GM21526 (cell line): ENCODE measurements around the gene XIRP2.

ENCODE experiments used
- ATAC-seq: cut with Tn5 transposase; IDR thresholded peaks from one replicate; pipeline ENCODE4 v1.9.1; 2021; ENCODE audit warnings: moderate library complexity; ENCODE audit not compliant: unreplicated experiment, low FRiP score

XIRP2 gene

DNA sequence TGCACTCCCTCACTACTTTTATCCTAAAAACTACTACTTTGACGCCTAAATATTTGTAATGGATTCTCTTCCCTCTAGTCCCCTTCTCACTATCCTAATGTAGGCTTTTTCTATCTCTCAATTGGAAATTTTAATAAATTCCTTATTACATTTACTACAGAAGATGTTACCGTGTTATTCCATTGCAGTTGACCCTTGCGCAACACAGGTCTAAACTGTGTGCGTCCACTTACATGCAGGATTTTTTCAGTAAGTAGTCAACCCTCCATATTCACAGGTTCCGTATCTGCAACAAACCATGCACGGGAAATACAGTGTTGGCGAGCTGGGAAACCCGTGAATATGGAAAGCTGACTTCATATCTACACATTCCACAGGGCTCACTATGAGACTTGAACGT lies 239.8 kb downstream of the XIRP2 start:
- no peak for ATAC-seq

DNA sequence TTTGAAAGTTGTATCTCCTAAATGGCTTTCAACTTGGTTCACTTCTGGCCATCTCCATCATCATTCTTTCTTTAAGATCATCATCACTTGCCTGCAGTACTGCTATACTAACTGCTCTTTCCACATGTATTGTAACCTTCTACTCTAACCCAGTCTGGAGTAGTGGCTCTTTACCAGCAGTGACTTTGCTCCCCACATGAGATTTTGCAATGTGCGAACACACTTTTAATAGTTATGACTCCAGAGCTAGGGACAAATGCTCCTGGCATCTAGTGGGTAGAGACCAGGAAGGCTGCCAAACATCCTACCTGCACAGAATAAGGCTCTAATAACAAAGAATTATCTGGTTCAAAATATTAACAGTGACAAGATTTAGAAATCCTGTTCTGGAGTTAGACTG lies 243.8 kb downstream of the XIRP2 start:
- ATAC-seq: no peak

DNA sequence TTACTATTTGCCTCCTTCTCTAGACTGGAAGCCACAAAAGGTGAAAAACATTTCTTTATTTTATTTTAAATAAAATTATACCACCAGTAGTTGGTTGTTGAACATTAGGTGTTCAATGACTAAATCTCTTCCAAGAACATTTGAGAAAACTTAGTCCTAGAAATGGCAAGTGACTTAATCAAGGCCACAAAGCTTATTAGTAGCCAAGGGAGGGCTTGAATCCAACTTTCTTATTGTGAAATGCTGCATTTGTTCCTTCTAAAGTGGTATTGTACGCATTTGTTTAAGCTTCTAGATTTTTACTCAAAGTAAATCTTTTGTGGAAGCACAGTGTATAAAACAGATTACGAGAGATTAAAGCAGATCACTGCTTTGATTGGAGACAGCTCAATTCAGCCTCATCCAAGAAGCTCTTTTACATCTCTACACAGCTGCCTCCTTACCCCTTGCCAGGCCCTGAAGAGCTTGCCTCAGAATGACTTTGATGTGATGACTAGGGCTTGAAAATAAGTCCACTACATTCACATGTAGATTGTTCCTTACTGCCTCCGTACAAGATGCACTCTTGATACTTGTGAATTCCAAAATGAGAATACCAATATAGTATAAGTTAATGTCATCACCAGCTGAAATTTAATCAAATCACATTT lies 244.8 kb downstream of the XIRP2 start:
- ATAC-seq: no peak

DNA sequence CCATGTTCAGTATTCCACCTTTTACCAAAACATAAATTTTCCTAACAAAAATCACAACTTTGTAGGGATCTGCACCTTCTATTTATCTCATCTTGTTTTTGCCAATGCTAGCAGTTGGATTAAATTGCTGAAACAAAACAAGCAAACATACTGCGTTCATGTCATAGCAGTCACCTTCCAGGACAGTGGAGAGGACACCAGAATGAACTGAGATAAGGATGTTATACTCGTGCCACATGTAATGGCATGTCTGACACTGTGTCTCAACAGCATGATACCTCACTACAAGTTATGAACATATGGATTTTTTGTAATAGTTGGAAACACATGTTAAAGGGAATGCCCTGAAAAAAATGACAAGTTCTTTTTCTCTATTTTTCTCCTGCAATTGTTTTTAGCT lies 245.3 kb downstream of the XIRP2 start:
- ATAC-seq: no peak

DNA sequence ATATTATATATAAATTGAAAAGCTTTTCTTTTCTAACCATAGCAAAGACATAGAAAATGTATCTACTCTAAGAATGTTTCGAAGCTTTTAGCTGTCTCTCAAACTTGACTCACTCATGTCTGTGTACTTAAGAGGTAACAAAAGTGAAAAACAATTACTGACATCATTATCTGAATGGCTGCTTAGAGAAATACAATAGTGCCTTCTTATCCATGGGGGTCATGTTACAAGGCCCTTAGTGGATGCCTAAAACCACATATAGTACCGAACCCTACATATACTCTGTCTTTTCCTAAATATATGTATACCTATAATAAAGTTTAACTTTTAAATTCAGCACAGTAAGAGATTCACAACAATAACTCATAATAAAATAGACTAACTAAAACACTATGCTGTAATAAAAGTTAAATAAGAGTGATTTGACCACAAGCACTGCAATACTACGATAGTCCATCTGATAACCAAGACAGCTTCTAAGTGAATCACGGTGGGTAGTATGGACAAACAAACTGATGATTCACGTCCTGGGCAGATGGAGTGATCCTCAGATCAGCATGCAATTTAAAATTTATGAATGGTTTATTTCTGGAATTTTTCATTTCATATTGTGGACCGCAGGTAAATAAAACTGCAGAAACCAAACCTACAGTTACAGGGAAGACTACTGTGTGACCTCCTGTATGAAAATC lies 246.2 kb downstream of the XIRP2 start:
- ATAC-seq: no peak

DNA sequence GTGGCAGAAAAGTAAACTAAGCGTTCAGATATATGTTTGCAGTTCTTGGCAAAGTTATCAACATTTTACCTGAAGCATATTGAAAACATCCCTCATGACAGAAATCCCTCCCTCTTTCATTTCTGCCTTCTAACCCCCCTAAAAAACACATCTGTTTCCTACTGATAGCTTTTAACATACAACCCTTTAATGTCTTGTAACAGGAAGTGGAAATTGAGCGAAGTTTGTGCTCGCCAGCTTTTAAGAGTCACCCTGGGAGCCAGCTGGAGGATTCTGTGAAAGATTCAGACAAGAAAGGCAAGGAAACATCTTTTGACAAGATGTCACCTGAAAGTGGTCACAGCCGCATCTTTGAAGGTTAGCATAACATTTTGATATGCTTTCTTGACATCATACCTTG lies 247.4 kb downstream of the XIRP2 start:
- no peak for ATAC-seq

DNA sequence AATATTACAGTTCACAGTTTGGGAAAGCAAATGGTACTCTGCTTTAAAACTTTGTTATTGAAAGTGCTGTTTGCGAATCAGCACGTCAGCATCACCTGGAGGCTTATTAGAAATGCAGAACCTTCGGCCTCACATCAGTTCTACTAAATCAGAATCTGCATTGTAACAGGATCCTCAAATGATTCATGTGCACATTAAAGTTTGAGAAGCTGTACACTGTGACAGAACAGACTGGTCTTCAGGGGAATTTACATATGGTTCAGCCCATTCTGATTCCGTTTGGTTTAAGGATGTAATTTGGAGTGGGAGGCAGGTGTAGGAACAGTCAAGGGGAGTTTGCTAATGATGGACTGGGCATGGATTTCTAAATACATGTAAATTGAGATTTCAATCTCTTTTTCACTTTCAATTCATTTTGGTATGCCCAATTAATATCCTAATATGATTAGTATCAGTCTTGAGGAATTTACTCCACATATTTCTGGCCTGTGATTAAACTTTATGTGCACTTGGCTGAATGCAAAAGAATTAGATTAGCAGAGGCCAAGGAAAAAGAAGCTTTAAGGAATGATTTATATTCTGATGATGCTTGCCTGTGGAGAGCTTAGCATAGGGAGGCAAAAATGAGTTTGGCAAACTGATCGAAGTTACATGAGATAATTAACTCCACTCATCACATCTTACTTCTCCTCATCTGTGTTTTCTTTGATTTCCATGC lies 248.8 kb downstream of the XIRP2 start:
- no peak for ATAC-seq

DNA sequence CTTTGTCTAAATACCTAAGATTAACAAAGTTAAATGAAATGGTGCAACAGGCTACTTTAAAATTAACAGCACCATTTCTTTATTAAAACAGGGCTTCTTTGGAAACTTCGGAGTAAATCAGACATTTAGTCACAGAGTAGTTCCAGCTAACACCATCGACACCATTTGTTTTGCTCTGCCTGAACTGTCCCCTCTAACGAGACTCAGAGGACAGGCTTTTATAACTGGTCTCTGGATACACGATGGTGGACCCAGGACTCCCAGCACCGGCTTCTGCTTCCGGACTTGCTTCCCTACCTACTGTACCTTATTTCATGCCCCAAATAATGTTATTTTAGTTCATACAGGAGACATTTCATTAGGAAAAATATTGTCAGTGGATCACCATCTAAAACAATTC lies 252.1 kb downstream of the XIRP2 start:
- no peak for ATAC-seq

DNA sequence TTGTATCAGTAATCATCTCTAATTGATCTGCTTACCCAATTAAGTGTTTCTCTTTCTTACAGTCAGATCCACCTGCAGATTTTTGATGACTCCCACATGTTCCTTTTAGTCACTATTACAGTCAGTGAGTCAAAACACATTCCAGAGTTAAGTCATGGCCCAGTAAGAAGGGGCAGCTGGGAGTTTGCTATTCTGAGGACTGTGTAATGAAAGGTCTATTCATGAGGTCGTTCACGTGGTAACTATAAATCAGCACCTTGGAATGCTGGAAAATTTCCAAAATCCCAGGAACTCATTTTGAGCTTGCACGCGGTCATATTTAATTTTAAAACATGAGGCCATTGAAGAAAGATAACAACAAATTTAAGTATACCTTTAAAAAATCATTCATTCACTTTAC lies 252.5 kb downstream of the XIRP2 start:
- no peak for ATAC-seq

DNA sequence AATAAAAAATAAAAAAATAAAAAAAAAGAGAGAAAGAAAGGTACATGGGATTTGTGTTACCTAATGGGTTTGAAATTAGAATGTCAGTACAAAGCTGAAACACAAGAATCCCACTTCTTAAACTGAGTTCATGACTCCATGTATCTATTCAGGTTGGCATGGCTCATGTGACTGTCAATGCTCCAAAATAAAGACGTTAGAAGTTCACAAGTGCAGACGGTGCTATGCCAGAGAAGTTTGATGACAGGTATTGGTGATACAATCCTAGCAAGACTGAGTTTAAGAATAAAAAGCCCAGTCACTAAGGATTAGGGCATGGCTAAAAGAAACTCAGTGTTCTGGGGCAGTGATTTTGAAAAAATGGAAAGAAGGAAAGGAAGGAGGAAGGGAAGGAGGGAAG lies 254.3 kb downstream of the XIRP2 start:
- no peak for ATAC-seq

DNA sequence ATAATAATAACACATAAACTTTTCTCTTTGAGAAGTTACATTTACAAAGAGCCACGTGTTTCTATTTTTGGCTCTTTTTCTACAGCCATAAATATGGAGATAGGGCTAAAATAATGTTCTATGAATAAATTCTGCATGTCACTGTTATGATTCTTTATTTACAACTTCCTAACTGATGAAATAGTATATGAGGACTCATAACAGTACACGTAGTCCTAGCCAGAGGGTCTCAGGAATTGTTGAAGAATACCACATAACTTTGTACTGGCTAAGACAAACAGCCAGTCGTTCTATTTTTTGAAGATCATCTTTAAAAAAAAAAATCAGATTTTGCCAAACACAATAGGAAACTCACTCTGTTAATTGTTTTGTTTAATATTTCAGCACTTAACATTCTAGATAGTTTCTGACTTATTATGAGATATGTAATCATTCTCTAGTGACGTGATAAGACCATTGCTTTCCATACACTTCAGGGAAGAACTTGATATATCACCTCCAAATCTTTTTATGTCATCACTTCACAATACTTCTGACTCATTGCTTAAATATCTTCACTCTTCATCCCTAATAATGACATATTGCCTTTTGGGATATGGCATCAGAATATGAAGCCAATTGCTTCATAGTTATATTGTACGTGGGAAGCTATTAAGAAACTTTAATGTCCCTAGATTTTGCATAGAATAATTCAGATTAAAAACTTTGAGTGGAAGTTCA lies 256.1 kb downstream of the XIRP2 start:
- no peak for ATAC-seq

DNA sequence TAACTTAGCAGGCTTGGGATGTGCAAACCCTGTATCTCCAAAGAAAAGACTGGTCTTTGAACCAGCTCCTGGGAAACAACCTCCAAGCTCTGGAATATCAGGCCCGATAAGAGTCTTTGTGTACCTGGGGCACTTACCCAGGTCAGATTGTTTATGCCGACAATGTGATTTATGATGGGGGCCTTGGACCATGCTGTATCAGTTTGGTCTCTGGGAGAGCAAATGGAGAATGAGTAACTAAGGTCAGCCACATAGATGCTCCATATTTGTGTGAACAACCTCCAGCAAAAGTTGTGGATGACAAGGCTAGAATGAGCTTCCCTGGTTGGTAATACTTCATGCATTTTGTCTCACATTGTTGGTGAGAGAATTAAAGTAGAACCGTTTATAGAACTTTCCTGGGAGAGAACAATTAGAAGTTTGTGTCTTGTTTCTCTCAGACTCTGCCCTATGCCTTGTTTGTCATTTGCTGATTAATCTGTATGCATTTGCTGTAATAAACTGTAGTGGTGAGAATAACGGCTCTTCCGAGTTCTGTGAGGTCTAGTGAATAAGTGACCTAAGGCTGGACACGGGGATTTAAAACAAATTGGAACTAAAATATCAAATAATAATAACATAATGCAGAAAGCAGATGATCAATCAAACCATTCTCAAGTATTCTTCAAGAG lies 259.1 kb downstream of the XIRP2 start:
- no peak for ATAC-seq

DNA sequence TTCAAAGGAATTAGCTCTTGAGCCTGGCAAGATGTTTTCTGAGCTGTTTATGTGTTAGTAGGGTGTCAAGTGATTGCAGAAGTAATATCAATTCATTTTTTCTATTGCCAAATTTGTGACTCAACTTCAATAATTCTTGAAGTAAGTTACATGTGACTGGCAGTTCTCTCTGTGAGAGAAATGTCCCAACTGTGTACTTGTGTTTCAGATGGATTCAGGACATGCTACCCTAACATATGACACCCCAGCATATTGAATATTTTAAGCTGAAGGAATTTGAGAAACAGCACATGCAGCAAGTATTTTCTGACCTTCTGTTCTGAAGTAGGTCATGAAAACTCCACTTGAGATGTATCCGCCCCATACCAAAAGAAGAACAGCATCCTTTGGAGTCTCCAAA lies 263.6 kb downstream of the XIRP2 start:
- ATAC-seq: no peak

DNA sequence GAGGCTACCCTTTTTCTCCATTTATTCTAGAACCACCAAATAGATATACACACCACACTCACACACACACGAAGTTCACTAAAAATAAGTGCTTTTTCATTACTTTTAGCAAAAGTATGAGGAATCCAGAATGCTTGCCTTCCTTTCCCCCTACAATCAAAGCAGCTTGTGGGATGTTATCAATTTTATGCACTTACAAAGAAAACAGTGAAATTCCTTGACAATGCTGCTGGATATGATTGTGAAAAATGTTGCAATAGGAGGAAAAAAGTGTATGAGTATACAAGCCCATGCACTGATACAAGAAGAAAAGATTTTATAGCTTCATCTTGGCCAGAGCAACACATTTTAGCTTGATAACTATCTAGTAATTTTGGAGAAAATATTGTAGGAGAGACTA lies 269.2 kb downstream of the XIRP2 start:
- ATAC-seq: no peak

DNA sequence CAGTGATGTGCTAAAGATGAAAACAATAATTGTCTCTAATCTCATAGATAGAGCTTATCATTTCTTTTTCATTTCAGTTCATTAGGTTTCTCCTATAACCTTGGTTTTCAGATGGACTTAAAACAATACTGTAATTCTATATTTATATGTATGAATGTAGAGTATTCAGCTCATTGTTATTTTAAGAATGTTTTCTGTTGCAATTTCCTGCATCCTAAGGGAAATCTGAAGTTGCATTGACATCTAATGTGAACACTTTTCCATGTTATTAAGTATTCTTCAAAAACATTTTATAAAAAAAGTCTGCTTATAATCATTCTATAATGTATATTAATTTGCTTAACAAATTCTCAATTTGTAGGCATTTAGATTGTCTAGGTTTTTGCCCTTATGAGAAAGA lies 288.9 kb downstream of the XIRP2 start:
- ATAC-seq: no peak

DNA sequence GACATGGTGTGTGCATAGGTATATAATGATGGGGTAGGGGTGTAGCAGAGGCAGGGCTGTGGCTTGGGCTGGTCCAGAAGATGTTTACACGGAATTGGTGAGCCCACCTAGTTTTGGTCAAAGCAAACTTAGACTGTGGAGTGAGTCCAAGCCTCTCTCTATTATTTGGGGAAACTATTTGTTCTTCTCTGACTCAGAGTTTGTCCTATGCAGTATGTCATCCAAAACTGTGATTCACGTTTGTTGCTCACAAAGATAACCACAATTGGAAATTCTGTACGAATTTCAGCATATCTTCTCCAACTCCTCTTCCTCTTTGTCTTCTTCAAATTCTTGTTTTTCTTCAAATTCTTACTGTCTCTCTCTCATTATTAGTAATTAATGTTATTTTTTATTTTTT lies 292.9 kb downstream of the XIRP2 start:
- no peak for ATAC-seq

DNA sequence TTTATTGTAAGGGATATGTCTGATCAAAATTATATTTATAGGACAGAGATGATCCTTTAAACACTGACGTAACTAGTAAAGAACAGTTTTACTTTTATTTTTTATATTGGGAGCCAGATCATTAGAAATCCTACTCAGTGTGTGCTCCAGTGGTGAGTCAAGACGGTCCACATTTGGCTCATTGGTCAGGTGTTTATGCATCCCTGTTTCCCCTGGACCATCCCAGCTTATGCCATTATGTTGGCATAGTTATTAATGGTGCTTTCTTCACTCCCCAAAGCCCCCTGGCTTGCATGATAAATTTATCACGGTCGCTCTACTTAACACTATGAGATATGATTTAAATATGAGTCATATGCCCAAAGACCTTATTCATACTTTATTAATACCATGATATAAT lies 293.4 kb downstream of the XIRP2 start:
- no peak for ATAC-seq

DNA sequence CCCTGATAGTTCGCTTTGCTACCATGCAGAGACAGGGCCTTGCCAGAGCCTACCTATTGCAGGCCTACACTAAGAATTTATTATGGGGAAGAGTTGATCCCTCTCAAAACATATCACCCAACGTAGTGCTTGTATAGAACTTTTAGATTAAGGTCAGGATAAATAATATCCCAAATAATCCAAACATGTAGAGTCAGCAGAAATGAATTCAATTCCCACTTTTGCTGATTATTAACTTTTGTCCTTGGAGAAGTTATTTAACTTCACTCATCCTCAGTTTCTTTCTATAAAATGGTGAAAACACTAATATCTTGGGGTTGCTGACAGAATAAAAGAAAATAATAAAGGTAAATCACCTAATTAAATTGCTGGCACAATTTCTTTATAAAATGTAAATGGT lies 294.1 kb downstream of the XIRP2 start:
- ATAC-seq: no peak

DNA sequence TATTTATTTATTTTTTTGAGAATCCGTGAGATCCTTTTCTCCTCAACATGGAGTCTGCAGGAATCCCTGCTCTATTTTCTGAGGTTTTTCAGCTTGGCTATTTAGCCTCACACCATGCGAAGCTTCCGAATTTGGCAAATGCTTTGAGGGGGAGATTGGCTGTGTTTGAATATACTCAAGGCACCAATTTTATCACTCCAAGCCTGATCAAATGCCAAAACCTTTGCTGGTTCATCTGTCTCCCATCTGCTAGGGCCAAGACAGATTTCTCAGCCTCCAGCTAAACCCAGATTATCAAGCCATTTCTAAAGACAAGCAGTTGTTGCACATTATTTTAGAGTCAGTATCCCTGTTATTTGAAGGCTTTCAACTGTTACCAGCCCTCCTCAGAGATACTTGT lies 295.7 kb downstream of the XIRP2 start:
- no peak for ATAC-seq

DNA sequence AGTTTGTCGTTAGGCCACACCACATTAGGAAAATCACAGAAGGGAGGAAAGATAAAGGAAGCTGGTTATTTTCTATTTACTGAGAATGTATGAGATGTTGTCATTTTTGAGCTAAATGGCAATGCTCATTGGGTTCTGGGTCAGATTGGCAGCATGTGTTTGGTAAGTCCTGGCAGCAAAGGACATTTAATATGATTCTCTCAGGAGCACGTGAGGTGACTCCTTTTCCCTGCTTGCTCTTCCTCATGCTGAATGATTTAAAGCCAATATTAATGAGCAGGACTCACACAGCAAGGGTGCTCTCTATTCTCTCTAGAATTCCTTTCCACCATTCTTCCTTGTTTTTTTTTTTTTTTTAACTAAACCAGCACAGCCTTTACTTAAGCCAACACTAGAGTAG lies 298.2 kb downstream of the XIRP2 start:
- no peak for ATAC-seq
